Measurements from ENCODE around the gene SYNPR. TPM values are rescaled to one million over a fixed set of nuclear protein-coding genes. Genes with fewer than 3 reads are reported as not detected.

The SYNPR gene
- total RNA-seq, 1 experiment from 2014 or later = not detected

DNA sequence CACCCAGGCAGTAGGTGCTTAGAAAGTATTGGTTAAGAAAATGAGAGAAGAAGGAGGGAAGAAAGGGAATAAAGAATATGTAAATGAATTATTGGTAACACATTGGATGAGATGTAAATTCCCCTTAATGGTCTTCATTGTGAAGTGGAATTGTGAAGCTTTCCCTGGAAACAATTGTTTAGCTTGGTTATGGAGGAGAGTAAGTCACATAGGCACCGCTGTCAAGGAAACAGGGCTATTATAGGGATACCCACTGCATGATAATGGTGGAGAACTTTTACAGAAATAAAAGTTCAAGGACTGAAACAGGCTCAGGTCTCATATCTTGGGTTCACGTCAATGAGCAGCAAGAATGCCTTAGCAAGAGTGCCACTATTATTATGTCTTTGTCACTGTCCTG lies 9.5 kb downstream of the SYNPR start:
- intact Hi-C loops (cut with micrococcal nuclease) = no loop called here
- Histone ChIP-seq H3K9ac (ENCODE audit: low read length) (no peak overlapping the region), H3K27me3 (ENCODE audit: low read length) (no peaks in the 10 kb centered on the region), H3K9me2 (replicated peaks; ENCODE audit: low read length) (no peaks in the 10 kb centered on the region), H3K79me2 (ENCODE audit: low read length) (no peaks in the 10 kb centered on the region), H3K4me2 (ENCODE audit: low read length) (no peak overlapping the region), H3F3A (ENCODE audit: low read length, unreplicated experiment) (no peaks in the 10 kb centered on the region), H3K36me3 (ENCODE audit: low read depth, low read length) (no peaks in the 10 kb centered on the region), H2AFZ (ENCODE audit: low read length) (no peak overlapping the region), H3K4me1 (ENCODE audit: insufficient read depth, low read length) (no peaks in the 10 kb centered on the region), H3K4me3 (ENCODE audit: low read length) (no peak overlapping the region), H3K9me3 (ENCODE audit: low read length) (no peaks in the 10 kb centered on the region), H3K27ac (ENCODE audit: low read length) (no peak overlapping the region), H4K20me1 (ENCODE audit: low read length) (no peaks in the 10 kb centered on the region)
- ChIA-PET POLR2A (ENCODE audit: unreplicated experiment) (no interaction called here), CTCF (no interaction called here)
- no TSS peak for BruUV-seq (replicated peaks)
- no peak for DNase-seq
- ATAC-seq = no peak
- TF ChIP-seq CTCF (conservative IDR thresholded peaks at IDR 0.05; ENCODE audit: low read depth, low read length) (no peak), EZH2 (IDR thresholded peaks at IDR 0.05; ENCODE audit: low read length, unreplicated experiment) (no peak)

DNA sequence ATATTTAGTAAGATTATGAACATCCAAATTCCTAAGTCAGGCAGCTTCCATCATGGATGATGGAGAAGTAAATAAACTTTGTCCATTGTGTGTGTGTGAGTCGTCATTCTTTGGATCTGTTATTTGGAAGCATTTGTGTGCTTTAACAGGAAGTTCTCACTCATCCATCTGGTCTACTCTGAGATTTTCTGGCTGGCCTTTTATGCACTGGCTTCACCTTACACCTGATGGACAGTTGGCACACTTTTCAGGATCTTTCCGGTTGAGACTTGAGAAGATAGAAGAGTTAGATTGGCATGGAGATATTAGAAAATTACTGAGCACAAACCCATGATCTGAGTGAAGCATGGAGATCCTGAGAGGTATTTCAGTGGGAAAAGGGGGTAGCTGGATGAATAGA lies 12.6 kb downstream of the SYNPR start:
- no peaks in the 10 kb centered on the region for H3K9me2 ChIP-seq (replicated peaks; ENCODE audit: low read length)
- ATAC-seq (no peak), DNase-seq (no peak)
- no TSS peak for BruUV-seq (replicated peaks)
- POLR2A ChIA-PET (ENCODE audit: unreplicated experiment) = no interaction called here
- CTCF ChIA-PET = no interaction called here
- no peaks in the 10 kb centered on the region for H3K4me1 ChIP-seq (ENCODE audit: insufficient read depth, low read length)
- intact Hi-C loops (cut with micrococcal nuclease) = no loop called here
- no peak overlapping the region for H2AFZ ChIP-seq (ENCODE audit: low read length)
- no peaks in the 10 kb centered on the region for H3K36me3 ChIP-seq (ENCODE audit: low read depth, low read length)
- H3K9ac ChIP-seq (ENCODE audit: low read length) = no peak overlapping the region
- no peaks in the 10 kb centered on the region for H3K9me3 ChIP-seq (ENCODE audit: low read length)
- H3K4me3 ChIP-seq (ENCODE audit: low read length) = no peak overlapping the region
- H3F3A ChIP-seq (ENCODE audit: low read length, unreplicated experiment) = no peaks in the 10 kb centered on the region
- H3K27ac ChIP-seq (ENCODE audit: low read length) = no peak overlapping the region
- no peaks in the 10 kb centered on the region for H3K79me2 ChIP-seq (ENCODE audit: low read length)
- H3K27me3 ChIP-seq (ENCODE audit: low read length) = no peaks in the 10 kb centered on the region
- TF ChIP-seq EZH2 (IDR thresholded peaks at IDR 0.05; ENCODE audit: low read length, unreplicated experiment) (no peak), CTCF (conservative IDR thresholded peaks at IDR 0.05; ENCODE audit: low read depth, low read length) (no peak), EZH2phosphoT487 (IDR thresholded peaks at IDR 0.05; ENCODE audit: borderline replicate concordance, low read length) (no peak)
- H3K4me2 ChIP-seq (ENCODE audit: low read length) = no peak overlapping the region
- no peaks in the 10 kb centered on the region for H4K20me1 ChIP-seq (ENCODE audit: low read length)

DNA sequence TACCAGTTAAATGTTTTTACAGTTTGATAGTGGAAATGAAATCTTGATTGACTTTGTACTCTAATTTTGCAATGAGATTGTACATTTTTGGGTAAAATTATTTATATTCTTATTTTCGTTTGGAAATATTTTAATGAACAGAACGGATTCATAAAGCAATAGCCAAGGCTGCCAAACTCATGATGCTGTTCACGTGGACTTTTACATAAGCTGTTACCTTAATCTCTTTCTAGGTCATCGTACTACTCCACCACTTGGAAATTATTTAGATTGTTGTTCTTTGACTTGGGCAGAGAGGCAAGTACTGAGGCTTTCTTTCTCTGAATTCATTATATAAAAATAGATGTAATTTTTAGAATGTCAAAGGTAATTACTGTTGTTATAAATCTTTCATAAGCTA lies 16.2 kb downstream of the SYNPR start:
- intact Hi-C loops (cut with micrococcal nuclease) = no loop called here
- no peak overlapping the region for H3K27ac ChIP-seq (ENCODE audit: low read length)
- H2AFZ ChIP-seq (ENCODE audit: low read length) = no peak overlapping the region
- H3K27me3 ChIP-seq (ENCODE audit: low read length) = no peaks in the 10 kb centered on the region
- H3K4me1 ChIP-seq (ENCODE audit: insufficient read depth, low read length) = no peaks in the 10 kb centered on the region
- H3K4me3 ChIP-seq (ENCODE audit: low read length) = no peak overlapping the region
- no peaks in the 10 kb centered on the region for H3K9me3 ChIP-seq (ENCODE audit: low read length)
- ChIA-PET CTCF (no interaction called here), POLR2A (ENCODE audit: unreplicated experiment) (no interaction called here)
- ATAC-seq (no peak), DNase-seq (no peak)
- no peaks in the 10 kb centered on the region for H3K9me2 ChIP-seq (replicated peaks; ENCODE audit: low read length)
- no peak overlapping the region for H3K4me2 ChIP-seq (ENCODE audit: low read length)
- H3K36me3 ChIP-seq (ENCODE audit: low read depth, low read length) = no peaks in the 10 kb centered on the region
- H3K79me2 ChIP-seq (ENCODE audit: low read length) = no peaks in the 10 kb centered on the region
- no peak overlapping the region for H3K9ac ChIP-seq (ENCODE audit: low read length)
- H4K20me1 ChIP-seq (ENCODE audit: low read length) = no peaks in the 10 kb centered on the region
- no peak for TF ChIP-seq EZH2phosphoT487 (IDR thresholded peaks at IDR 0.05; ENCODE audit: borderline replicate concordance, low read length)
- TF ChIP-seq EZH2 (IDR thresholded peaks at IDR 0.05; ENCODE audit: low read length, unreplicated experiment) = no peak
- TF ChIP-seq CTCF (conservative IDR thresholded peaks at IDR 0.05; ENCODE audit: low read depth, low read length) = no peak
- BruUV-seq (replicated peaks) = no TSS peak
- no peaks in the 10 kb centered on the region for H3F3A ChIP-seq (ENCODE audit: low read length, unreplicated experiment)

All from PC-3 (cell line).